IgD-negative memory B cell (primary cell): ENCODE measurements around the gene EDC4. TPM values are rescaled to one million over a fixed set of nuclear protein-coding genes. Genes with fewer than 3 reads are reported as not detected.
"Not testable (repeated sequence)": the region's sequence is repeated elsewhere in the genome, so short reads cannot be mapped to it uniquely, and the experiment has no call there.

Source experiments
- H3K27ac Mint-ChIP-seq, 3 donors: one replicate each; pipeline ENCODE4 v1.8.0; 2020 to 2022; ENCODE audit warnings: mild to moderate bottlenecking in 3 of 3, mixed read lengths in 3 of 3, moderate library complexity in 1 of 3
- H3K27me3 Mint-ChIP-seq: one replicate; pipeline ENCODE4 v1.8.0; 2021; ENCODE audit warnings: mixed read lengths
- H3K36me3 Mint-ChIP-seq: one replicate; pipeline ENCODE4 v1.8.0; 2020; ENCODE audit warnings: mild to moderate bottlenecking, mixed read lengths
- H3K4me1 Mint-ChIP-seq, 3 donors: one replicate each; pipeline ENCODE4 v1.8.0; 2020 to 2022; ENCODE audit warnings: mixed read lengths in 3 of 3, mild to moderate bottlenecking in 1 of 3
- H3K4me3 Mint-ChIP-seq, 4 donors: one replicate each; pipeline ENCODE4 v1.8.0; 2020 to 2022; ENCODE audit warnings: mild to moderate bottlenecking in 4 of 4, mixed read lengths in 4 of 4, moderate library complexity in 3 of 4
- H3K9me3 Mint-ChIP-seq, 3 donors: one replicate each; pipeline ENCODE4 v1.8.0; 2020 to 2021; ENCODE audit warnings: mixed read lengths in 3 of 3, mild to moderate bottlenecking in 1 of 3
- polyA plus RNA-seq: library from polyadenylated mRNA; unstranded; fragments of 300-500 nt; fragmentation: Illumina TruSeq; gene quantifications from one replicate; pipeline ENCODE4 v1.2.3, GENCODE V29; 2021

The EDC4 gene
- polyA plus RNA-seq, 1 donor from 2014 or later, result 18.6 TPM

- Mint-ChIP-seq H3K27me3 (no peaks in the 10 kb centered on the region), H3K9me3 (no peaks in the 10 kb centered on the region), H3K36me3 (no peaks in the 10 kb centered on the region), H3K4me3 (no peak overlapping the region), H3K4me1 (peaks cover 16 to 26% (median 18%) of the 10 kb centered on the region in 3 donors), H3K27ac (peak overlapping the region in 1 of 3 donors; percentile 48)
Measured at GRCh38 chr16:67860589-67861398, 12.1 kb upstream of the EDC4 start.

GRCh38 chr16:67861877-67862276, 11.0 kb upstream of the EDC4 start:
- no peak overlapping the region for H3K27ac Mint-ChIP-seq
- H3K9me3 Mint-ChIP-seq, result no peaks in the 10 kb centered on the region
- H3K4me1 Mint-ChIP-seq, result peaks cover 13 to 24% (median 16%) of the 10 kb centered on the region in 3 donors
- H3K36me3 Mint-ChIP-seq, result no peaks in the 10 kb centered on the region
- H3K27me3 Mint-ChIP-seq, result no peaks in the 10 kb centered on the region
- no peak overlapping the region for H3K4me3 Mint-ChIP-seq

- Mint-ChIP-seq H3K4me1 (peaks cover 6 to 13% (median 9%) of the 10 kb centered on the region in 3 donors), H3K9me3 (no peaks in the 10 kb centered on the region), H3K36me3 (no peaks in the 10 kb centered on the region), H3K27ac (peak overlapping the region in 1 of 3 donors; percentile 81), H3K27me3 (no peaks in the 10 kb centered on the region), H3K4me3 (no peak overlapping the region)
Measured at GRCh38 chr16:67862623-67863583, 9.9 kb upstream of the EDC4 start.

GRCh38 chr16:67864044-67864443, 8.8 kb upstream of the EDC4 start:
- not testable (repeated sequence) for H3K4me1 Mint-ChIP-seq, H3K27ac Mint-ChIP-seq, H3K4me3 Mint-ChIP-seq, H3K27me3 Mint-ChIP-seq, H3K36me3 Mint-ChIP-seq, H3K9me3 Mint-ChIP-seq

- H3K4me1 Mint-ChIP-seq, result peaks cover 3 to 7% (median 6%) of the 10 kb centered on the region in 3 donors
- no peak overlapping the region for H3K27ac Mint-ChIP-seq
- no peaks in the 10 kb centered on the region for H3K36me3 Mint-ChIP-seq
- H3K27me3 Mint-ChIP-seq, result no peaks in the 10 kb centered on the region
- H3K9me3 Mint-ChIP-seq, result no peaks in the 10 kb centered on the region
- no peak overlapping the region for H3K4me3 Mint-ChIP-seq
Measured at GRCh38 chr16:67864594-67864993, 8.3 kb upstream of the EDC4 start.

- no peak overlapping the region for H3K27ac Mint-ChIP-seq
- H3K4me3 Mint-ChIP-seq, result no peak overlapping the region
Measured at GRCh38 chr16:67865318-67865717, 7.5 kb upstream of the EDC4 start.

GRCh38 chr16:67868290-67868689, 4.6 kb upstream of the EDC4 start:
- no peak overlapping the region for H3K4me3 Mint-ChIP-seq
- no peaks in the 10 kb centered on the region for H3K9me3 Mint-ChIP-seq
- peaks cover 2 to 6% (median 5%) of the 10 kb centered on the region in 3 donors for H3K4me1 Mint-ChIP-seq
- no peaks in the 10 kb centered on the region for H3K36me3 Mint-ChIP-seq
- no peak overlapping the region for H3K27ac Mint-ChIP-seq
- H3K27me3 Mint-ChIP-seq, result no peaks in the 10 kb centered on the region

More at GRCh38 chr16:67865318-67865717, 7.5 kb upstream of the EDC4 start:
- Mint-ChIP-seq H3K9me3 (no peaks in the 10 kb centered on the region), H3K4me1 (peaks cover 3 to 7% (median 6%) of the 10 kb centered on the region in 3 donors), H3K27me3 (no peaks in the 10 kb centered on the region), H3K36me3 (no peaks in the 10 kb centered on the region)

GRCh38 chr16:67869653-67870052, 3.2 kb upstream of the EDC4 start:
- H3K36me3 Mint-ChIP-seq, result no peaks in the 10 kb centered on the region
- no peak overlapping the region for H3K27ac Mint-ChIP-seq
- H3K9me3 Mint-ChIP-seq, result no peaks in the 10 kb centered on the region
- H3K4me1 Mint-ChIP-seq, result peaks cover 12 to 16% (median 15%) of the 10 kb centered on the region in 3 donors
- no peaks in the 10 kb centered on the region for H3K27me3 Mint-ChIP-seq
- H3K4me3 Mint-ChIP-seq, result no peak overlapping the region

- H3K4me3 Mint-ChIP-seq, result peak overlapping the region in 2 of 4 donors; percentile 90 to 91
- no peaks in the 10 kb centered on the region for H3K27me3 Mint-ChIP-seq
- no peak overlapping the region for H3K27ac Mint-ChIP-seq
- H3K4me1 Mint-ChIP-seq, result peaks cover 18 to 24% (median 23%) of the 10 kb centered on the region in 3 donors
- H3K36me3 Mint-ChIP-seq, result no peaks in the 10 kb centered on the region
- no peaks in the 10 kb centered on the region for H3K9me3 Mint-ChIP-seq
Measured at GRCh38 chr16:67871256-67871655, 1.6 kb upstream of the EDC4 start.

- Mint-ChIP-seq H3K27me3 (no peaks in the 10 kb centered on the region), H3K27ac (peak overlapping the region; percentile 78 to 92 (median 86)), H3K9me3 (no peaks in the 10 kb centered on the region), H3K4me1 (peaks cover 18 to 24% (median 23%) of the 10 kb centered on the region in 3 donors), H3K4me3 (peak overlapping the region; percentile 88 to 96 (median 90)), H3K36me3 (no peaks in the 10 kb centered on the region)
Measured at GRCh38 chr16:67872131-67872630, 671 bp upstream of the EDC4 start.

GRCh38 chr16:67873435-67874370, 851 bp downstream of the EDC4 start:
- no peaks in the 10 kb centered on the region for H3K9me3 Mint-ChIP-seq
- H3K4me1 Mint-ChIP-seq, result peaks cover 18 to 24% (median 23%) of the 10 kb centered on the region in 3 donors
- H3K36me3 Mint-ChIP-seq, result peaks cover 1% of the 10 kb centered on the region
- H3K27me3 Mint-ChIP-seq, result no peaks in the 10 kb centered on the region
- H3K4me3 Mint-ChIP-seq, result peak overlapping the region; percentile 88 to 96 (median 92)
- peak overlapping the region; percentile 18 to 85 (median 83) for H3K27ac Mint-ChIP-seq

GRCh38 chr16:67874372-67874771, 1.5 kb downstream of the EDC4 start:
- peak overlapping the region; percentile 88 to 96 (median 92) for H3K4me3 Mint-ChIP-seq

GRCh38 chr16:67877064-67877463, 4.2 kb downstream of the EDC4 start:
- Mint-ChIP-seq H3K4me1 (peaks cover 18 to 24% (median 23%) of the 10 kb centered on the region in 3 donors), H3K27ac (no peak overlapping the region), H3K27me3 (no peaks in the 10 kb centered on the region), H3K9me3 (no peaks in the 10 kb centered on the region), H3K36me3 (peaks cover 4% of the 10 kb centered on the region), H3K4me3 (peak overlapping the region in 1 of 4 donors; percentile 63)

More at GRCh38 chr16:67874372-67874771, 1.5 kb downstream of the EDC4 start:
- no peaks in the 10 kb centered on the region for H3K9me3 Mint-ChIP-seq
- peaks cover 1% of the 10 kb centered on the region for H3K36me3 Mint-ChIP-seq
- H3K27me3 Mint-ChIP-seq, result no peaks in the 10 kb centered on the region
- peaks cover 18 to 24% (median 23%) of the 10 kb centered on the region in 3 donors for H3K4me1 Mint-ChIP-seq
- peak overlapping the region in 1 of 3 donors; percentile 83 for H3K27ac Mint-ChIP-seq

- H3K4me3 Mint-ChIP-seq, result peak overlapping the region in 1 of 4 donors; percentile 41
- no peak overlapping the region for H3K27ac Mint-ChIP-seq
Measured at GRCh38 chr16:67878232-67878631, 5.4 kb downstream of the EDC4 start.

More at GRCh38 chr16:67878232-67878631, 5.4 kb downstream of the EDC4 start:
- Mint-ChIP-seq H3K36me3 (peaks cover 5% of the 10 kb centered on the region), H3K4me1 (peaks cover 16 to 19% (median 16%) of the 10 kb centered on the region in 3 donors), H3K27me3 (no peaks in the 10 kb centered on the region), H3K9me3 (no peaks in the 10 kb centered on the region)
